HepG2 (cell line): Measurements from ENCODE around the gene PPP1R27. TPM values are rescaled to one million over a fixed set of nuclear protein-coding genes. Genes with fewer than 3 reads are reported as not detected.

ENCODE experiments used
- ARID2 ChIP-seq: sonication (generic); formaldehyde crosslinking; IDR thresholded peaks from 2 replicates; pipeline ENCODE4 v1.8.1; 2022; ENCODE audit warnings: mild to moderate bottlenecking, missing genetic modification reagents, borderline replicate concordance
- BCL6 ChIP-seq: IDR thresholded peaks from 2 replicates; pipeline ENCODE4 v1.6.1; 2016; ENCODE audit warnings: missing genetic modification reagents, missing compliant biosample characterization
- CHCHD3 ChIP-seq: sonication (generic); formaldehyde crosslinking; IDR thresholded peaks from 2 replicates; pipeline ENCODE4 v1.8.0; 2022; ENCODE audit warnings: mild to moderate bottlenecking, missing genetic modification reagents, moderate library complexity
- CTCF ChIP-seq: sonication (generic); formaldehyde crosslinking; IDR thresholded peaks from 2 replicates; pipeline ENCODE4 v1.5.0; 2020; ENCODE audit warnings: mild to moderate bottlenecking, missing genetic modification reagents, moderate library complexity
- FOXA3 ChIP-seq: IDR thresholded peaks from 2 replicates; pipeline ENCODE4 v1.6.1; 2016; ENCODE audit warnings: missing genetic modification reagents, missing compliant biosample characterization
- HINFP ChIP-seq: sonication (generic); formaldehyde crosslinking; IDR thresholded peaks from 2 replicates; pipeline ENCODE4 v1.4.0; 2020; ENCODE audit warnings: low read depth, mild to moderate bottlenecking, missing genetic modification reagents
- KDM1A ChIP-seq: IDR thresholded peaks from 2 replicates; pipeline ENCODE4 v1.6.1; 2016; ENCODE audit warnings: missing compliant biosample characterization
- LBX2 ChIP-seq: sonication (generic); formaldehyde crosslinking; IDR thresholded peaks from 2 replicates; pipeline ENCODE4 v1.5.0; 2020; ENCODE audit warnings: missing genetic modification reagents, mild to moderate bottlenecking, borderline replicate concordance
- MXD3 ChIP-seq: IDR thresholded peaks from 2 replicates; pipeline ENCODE4 v1.6.1; 2016; ENCODE audit warnings: mild to moderate bottlenecking, missing biosample characterization, missing genetic modification reagents
- MXI1 ChIP-seq: IDR thresholded peaks from 3 replicates; pipeline ENCODE4 v1.6.1; 2012; ENCODE audit warnings: low read depth, low read length, inconsistent platforms, borderline replicate concordance
- TRIM22 ChIP-seq: fragments of 450-650 bp; IDR thresholded peaks from 2 replicates; pipeline ENCODE4 v1.6.1; 2017
- YEATS4 ChIP-seq: sonication (generic); formaldehyde crosslinking; IDR thresholded peaks from 2 replicates; pipeline ENCODE4 v1.4.0; 2020; ENCODE audit warnings: missing genetic modification reagents, borderline replicate concordance
- ZNF3 ChIP-seq: IDR thresholded peaks from 2 replicates; pipeline ENCODE4 v1.7.0; 2017; ENCODE audit warnings: inconsistent platforms
- ZNF331 ChIP-seq: sonication (generic); formaldehyde crosslinking; IDR thresholded peaks from 2 replicates; pipeline ENCODE4 v1.4.0; 2020; ENCODE audit warnings: missing genetic modification reagents
- ZNF367 ChIP-seq: sonication (generic); formaldehyde crosslinking; IDR thresholded peaks from 2 replicates; pipeline ENCODE4 v1.4.0; 2020; ENCODE audit warnings: missing genetic modification reagents, borderline replicate concordance
- ZNF556 ChIP-seq: sonication (generic); formaldehyde crosslinking; IDR thresholded peaks from 2 replicates; pipeline ENCODE4 v1.4.0; 2020; ENCODE audit warnings: mild to moderate bottlenecking, missing genetic modification reagents, borderline replicate concordance
- ZNF720 ChIP-seq: sonication (generic); formaldehyde crosslinking; IDR thresholded peaks from 2 replicates; pipeline ENCODE4 v1.4.0; 2020; ENCODE audit warnings: missing genetic modification reagents
- ZNF773 ChIP-seq: sonication (generic); formaldehyde crosslinking; IDR thresholded peaks from 2 replicates; pipeline ENCODE4 v1.4.0; 2020; ENCODE audit warnings: missing genetic modification reagents, borderline replicate concordance
- ZXDC ChIP-seq: sonication (generic); formaldehyde crosslinking; IDR thresholded peaks from 2 replicates; pipeline ENCODE4 v1.5.0; 2020; ENCODE audit warnings: mild to moderate bottlenecking, missing genetic modification reagents
- polyA plus RNA-seq, 8 experiments: library from polyadenylated mRNA; depleted of rRNA in 3 of 8; stranded (reverse) in 7 of 8; unstranded in 1 of 8; fragments of >200 nt; fragmentation: Illumina TruSeq in 4 of 8; extraction: Trizol in 4 of 8; gene quantifications; 2 replicates each; pipeline versions ENCODE4 v1.2.1 to v1.2.3, GENCODE V29; 2011 to 2016; ENCODE audit warnings: low read depth in 4 of 8, missing spikeins in 1 of 8, mixed read lengths in 1 of 8; ENCODE audit not compliant: insufficient read depth in 1 of 8
- total RNA-seq, 5 experiments: library from RNA; depleted of rRNA; stranded (reverse); fragments of >200 nt; fragmentation: Illumina TruSeq; extraction: Trizol; gene quantifications; 2 replicates each; pipeline ENCODE4 v1.2.3, GENCODE V29; 2016; ENCODE audit warnings: low read depth in 1 of 5

The PPP1R27 gene
- total and polyA plus RNA-seq, 2 of the 13 experiments (the other 11 are each of a cell fraction or from before 2014, with no cell fraction given): 0.17 to 1.00 TPM

DNA sequence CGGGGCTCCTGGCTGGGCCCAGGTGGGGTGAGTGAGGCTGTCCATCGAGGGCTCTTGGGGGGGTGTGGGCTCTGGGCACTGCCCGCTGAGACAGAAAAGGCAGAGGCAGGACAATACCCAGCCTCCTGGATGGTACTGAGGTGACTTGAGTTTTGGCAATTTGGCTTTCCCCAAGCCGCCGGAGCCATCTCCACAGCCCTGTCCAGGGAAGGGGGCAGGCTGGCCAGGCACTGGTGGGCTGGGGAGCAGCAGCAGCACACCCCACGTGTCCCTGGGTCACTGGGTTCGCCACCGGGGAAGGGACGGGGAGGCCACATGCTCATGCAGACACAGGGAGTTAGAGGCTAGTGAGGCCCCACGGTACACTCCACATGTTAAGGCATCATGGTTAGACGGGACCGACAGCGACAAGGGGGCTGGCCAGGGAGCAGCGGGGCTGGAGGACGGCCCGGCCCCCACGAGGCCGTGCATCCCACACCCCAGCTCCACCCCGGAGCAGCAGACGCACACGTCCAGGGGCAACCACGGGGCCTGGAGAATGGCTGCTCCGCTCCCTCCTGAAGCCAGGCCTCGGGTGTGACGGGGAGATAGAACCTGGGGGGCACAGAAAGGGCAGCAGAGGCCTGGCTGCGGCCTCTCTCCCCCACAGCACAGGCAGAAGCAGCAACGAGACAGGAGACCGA is 33.3 kb upstream of the PPP1R27 start (continued):
- no peak for TF ChIP-seq TRIM22
- peak; percentile 63; the same call in 1 of the 2 replicates for TF ChIP-seq ZXDC (CRISPR knock-in tag)
- TF ChIP-seq LBX2: no peak
- no peak for TF ChIP-seq KDM1A (CRISPR knock-in tag)
- TF ChIP-seq MXD3 (CRISPR knock-in tag): peak; percentile 14; the same call in 1 of the 2 replicates
- TF ChIP-seq FOXA3 (CRISPR knock-in tag): 0 out of 2 replicates have a peak, but pooled peaks have one; percentile 13
- peak; percentile 14; the same call in 1 of the 2 replicates for TF ChIP-seq HINFP (CRISPR knock-in tag)
- no peak for TF ChIP-seq ZNF3 (CRISPR knock-in tag)
- 0 out of 2 replicates have a peak, but pooled peaks have one; percentile 1 for TF ChIP-seq CTCF (CRISPR knock-in tag)
- no peak for TF ChIP-seq BCL6 (CRISPR knock-in tag)
- TF ChIP-seq CHCHD3 (CRISPR knock-in tag): peak; percentile 42; the same call in 1 of the 2 replicates
- 0 out of 2 replicates have a peak, but pooled peaks have one; percentile 19 for TF ChIP-seq ZNF556
- 0 out of 2 replicates have a peak, but pooled peaks have one; percentile 48 for TF ChIP-seq ARID2 (CRISPR knock-in tag)
- 0 out of 2 replicates have a peak, but pooled peaks have one; percentile 19 for TF ChIP-seq ZNF331
- TF ChIP-seq ZNF367 (CRISPR knock-in tag): no peak
- TF ChIP-seq ZNF773 (CRISPR knock-in tag): no peak
- TF ChIP-seq ZNF720 (CRISPR knock-in tag): no peak
- peak; percentile 26; the same call in 1 of the 3 replicates for TF ChIP-seq MXI1
- no peak for TF ChIP-seq YEATS4
